ENCODE data around the gene WDFY1.

DNA sequence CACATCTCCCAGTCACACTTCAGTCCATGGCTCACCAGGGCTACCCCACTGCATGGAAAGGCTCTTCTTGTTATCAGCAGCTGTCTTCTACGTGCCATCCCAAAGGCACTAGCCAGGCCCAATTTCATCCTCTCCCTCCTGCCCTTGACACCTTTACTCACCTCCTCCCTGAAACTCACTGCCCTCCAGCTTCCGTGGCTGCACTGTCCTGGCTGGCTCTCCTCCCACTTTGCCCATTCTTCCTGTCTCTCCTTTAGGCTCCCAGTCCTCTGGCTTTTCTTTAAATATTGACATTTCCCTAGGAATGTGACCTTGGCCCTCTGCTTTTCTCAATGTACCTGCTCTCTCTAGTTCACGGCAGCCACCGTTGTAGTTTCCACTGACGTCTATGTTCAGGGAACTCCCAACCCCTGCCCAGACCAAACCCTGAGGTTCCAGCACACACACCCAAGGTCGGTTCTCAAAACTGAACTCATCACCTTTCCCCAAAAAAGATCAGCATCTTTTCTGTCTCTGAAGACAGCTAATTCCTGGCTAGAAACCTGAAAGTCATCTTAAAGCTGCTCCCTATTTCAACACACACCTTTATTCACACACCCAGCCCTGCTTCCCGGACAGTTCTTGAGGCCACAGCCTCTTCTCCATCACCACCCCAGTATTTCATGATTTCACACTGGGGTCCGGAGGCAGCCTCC lies 36.7 kb downstream of the WDFY1 start:
- TF ChIP-seq, protein P1, sequence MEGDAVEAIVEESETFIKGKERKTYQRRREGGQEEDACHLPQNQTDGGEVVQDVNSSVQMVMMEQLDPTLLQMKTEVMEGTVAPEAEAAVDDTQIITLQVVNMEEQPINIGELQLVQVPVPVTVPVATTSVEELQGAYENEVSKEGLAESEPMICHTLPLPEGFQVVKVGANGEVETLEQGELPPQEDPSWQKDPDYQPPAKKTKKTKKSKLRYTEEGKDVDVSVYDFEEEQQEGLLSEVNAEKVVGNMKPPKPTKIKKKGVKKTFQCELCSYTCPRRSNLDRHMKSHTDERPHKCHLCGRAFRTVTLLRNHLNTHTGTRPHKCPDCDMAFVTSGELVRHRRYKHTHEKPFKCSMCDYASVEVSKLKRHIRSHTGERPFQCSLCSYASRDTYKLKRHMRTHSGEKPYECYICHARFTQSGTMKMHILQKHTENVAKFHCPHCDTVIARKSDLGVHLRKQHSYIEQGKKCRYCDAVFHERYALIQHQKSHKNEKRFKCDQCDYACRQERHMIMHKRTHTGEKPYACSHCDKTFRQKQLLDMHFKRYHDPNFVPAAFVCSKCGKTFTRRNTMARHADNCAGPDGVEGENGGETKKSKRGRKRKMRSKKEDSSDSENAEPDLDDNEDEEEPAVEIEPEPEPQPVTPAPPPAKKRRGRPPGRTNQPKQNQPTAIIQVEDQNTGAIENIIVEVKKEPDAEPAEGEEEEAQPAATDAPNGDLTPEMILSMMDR (IDR thresholded peaks at IDR 0.05; ENCODE audit: extremely low read depth in 1 of 2, insufficient read depth in 1 of 2, low read depth in 1 of 2, low read length in 2 of 2), result no peak
- TF ChIP-seq, protein P2, sequence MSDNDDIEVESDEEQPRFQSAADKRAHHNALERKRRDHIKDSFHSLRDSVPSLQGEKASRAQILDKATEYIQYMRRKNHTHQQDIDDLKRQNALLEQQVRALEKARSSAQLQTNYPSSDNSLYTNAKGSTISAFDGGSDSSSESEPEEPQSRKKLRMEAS (IDR thresholded peaks at IDR 0.05; ENCODE audit: insufficient read depth, insufficient read length), result no peak

Data from endothelial cell of umbilical vein (primary cell).